ENCODE measurements around the gene ALOX15. TPM values are rescaled to one million over a fixed set of nuclear protein-coding genes. Genes with fewer than 3 reads are reported as not detected.
"Not testable (repeated sequence)": the region's sequence is repeated elsewhere in the genome, so short reads cannot be mapped to it uniquely, and the experiment has no call there.

ALOX15 gene
- total RNA-seq, 1 donor from 2014 or later, result not detected

- TF ChIP-seq CTCF (conservative IDR thresholded peaks at IDR 0.05; ENCODE audit: low read depth, low read length), result no peak
- no peak for DNase-seq (ENCODE audit: low read depth)
- H3K4me3 ChIP-seq (ENCODE audit: low read depth, low read length), result no peak overlapping the region
Observed at GRCh38 chr17:4598776-4599504, 42.5 kb downstream of the ALOX15 start.

DNA sequence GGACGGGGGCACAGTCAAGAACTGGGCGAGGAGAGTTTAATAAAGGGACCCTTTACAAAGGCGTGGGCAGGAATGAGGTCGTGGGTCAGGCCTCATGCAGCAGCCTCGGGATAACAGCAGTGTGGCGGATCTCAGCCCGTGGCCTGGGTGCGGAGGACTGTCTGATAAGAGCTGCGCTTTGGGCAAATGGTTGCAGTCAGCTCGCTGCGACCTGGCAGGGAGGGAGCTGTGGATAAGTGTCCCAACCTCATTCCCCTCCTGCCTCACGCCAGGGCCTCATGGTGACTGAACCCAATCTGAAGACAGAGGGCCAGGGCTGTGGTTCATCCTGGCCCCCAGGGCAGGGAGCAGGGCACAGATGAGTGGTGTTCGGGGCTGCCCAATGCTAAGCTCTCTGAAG is 43.5 kb downstream of the ALOX15 start:
- no peak for TF ChIP-seq CTCF (conservative IDR thresholded peaks at IDR 0.05; ENCODE audit: low read depth, low read length)
- H3K4me3 ChIP-seq (ENCODE audit: low read depth, low read length), result no peak overlapping the region
- no peak for DNase-seq (ENCODE audit: low read depth)

DNA sequence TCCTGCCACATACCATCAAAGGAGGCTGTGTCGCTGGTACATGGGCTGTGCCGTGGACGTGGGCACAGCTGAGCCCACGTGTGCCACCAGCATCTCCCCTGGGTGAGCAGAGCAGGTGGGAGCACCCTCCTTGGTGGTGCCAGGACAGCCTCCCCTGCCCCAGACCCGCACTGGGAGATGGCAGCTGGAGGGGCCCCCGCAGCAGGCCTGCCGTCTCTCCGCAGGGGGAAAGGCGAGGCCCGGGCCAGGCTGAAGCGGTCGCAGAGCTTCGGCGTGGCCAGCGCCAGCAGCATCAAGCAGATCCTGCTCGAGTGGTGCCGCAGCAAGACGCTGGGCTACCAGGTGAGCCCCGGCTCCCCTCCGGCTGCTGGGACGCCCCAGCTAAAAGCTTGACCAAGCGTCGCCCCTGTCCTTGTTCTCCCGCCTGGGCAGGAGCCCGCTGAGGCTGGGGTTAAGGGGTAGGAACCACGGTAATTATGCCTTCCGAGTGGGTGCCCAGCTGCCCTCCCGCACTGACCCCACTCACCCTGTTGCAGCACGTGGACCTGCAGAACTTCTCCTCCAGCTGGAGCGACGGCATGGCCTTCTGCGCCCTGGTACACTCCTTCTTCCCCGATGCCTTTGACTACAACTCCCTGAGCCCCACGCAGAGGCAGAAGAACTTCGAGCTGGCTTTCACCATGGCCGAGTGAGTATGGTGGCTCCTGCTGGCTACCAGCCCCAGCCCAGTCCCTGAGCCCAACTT is 44.7 kb downstream of the ALOX15 start:
- no peak for DNase-seq (ENCODE audit: low read depth)
- H3K4me3 ChIP-seq (ENCODE audit: low read depth, low read length), result no peak overlapping the region
- no peak for TF ChIP-seq CTCF (conservative IDR thresholded peaks at IDR 0.05; ENCODE audit: low read depth, low read length)

GRCh38 chr17:4595685-4596342 is 45.7 kb downstream of the ALOX15 start:
- not testable (repeated sequence) for H3K4me3 ChIP-seq (ENCODE audit: low read depth, low read length); DNase-seq (ENCODE audit: low read depth)

DNA sequence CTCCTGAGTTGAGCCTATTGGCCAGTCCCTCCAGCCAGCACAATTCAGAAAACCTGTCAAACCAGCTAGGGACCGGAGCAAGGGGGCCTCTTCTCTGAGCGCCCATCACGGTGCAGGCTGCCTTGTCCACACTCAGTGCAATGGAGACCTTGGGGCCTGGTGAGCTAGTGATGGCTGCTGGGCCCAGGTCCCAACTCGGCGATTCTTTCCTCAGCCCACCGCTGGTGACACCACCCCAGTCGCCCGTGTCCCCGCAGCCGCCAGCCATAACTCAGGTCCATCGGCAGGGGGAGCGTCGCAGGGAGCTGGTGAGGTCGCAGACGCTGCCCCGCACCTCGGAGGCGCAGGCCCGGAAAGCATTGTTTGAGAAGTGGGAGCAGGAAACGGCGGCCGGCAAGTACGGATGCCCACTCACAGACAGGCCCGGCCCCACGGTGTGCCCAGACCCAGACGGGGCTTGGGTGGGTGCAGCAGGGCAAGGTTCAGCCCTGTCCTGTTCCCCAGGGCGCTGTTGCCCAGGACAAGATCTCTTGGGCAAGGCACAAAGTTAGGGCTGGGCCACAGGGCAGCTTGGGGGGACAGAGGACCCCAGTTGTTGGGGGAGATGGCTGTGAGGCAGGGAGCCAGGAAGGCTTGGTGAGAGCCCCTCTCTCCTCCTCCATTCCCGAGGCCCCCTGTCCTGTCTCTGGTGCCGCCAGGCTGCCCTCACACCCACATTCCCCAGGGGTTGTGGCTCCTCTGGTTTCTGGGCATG is 46.4 kb downstream of the ALOX15 start:
- no peak for TF ChIP-seq CTCF (conservative IDR thresholded peaks at IDR 0.05; ENCODE audit: low read depth, low read length)
- no peak overlapping the region for H3K4me3 ChIP-seq (ENCODE audit: low read depth, low read length)
- DNase-seq (ENCODE audit: low read depth), result no peak

- no peak for TF ChIP-seq CTCF (conservative IDR thresholded peaks at IDR 0.05; ENCODE audit: low read depth, low read length)
- H3K4me3 ChIP-seq (ENCODE audit: low read depth, low read length), result no peak overlapping the region
- DNase-seq (ENCODE audit: low read depth), result no peak
Observed at GRCh38 chr17:4594406-4594805, 47.1 kb downstream of the ALOX15 start.

DNA sequence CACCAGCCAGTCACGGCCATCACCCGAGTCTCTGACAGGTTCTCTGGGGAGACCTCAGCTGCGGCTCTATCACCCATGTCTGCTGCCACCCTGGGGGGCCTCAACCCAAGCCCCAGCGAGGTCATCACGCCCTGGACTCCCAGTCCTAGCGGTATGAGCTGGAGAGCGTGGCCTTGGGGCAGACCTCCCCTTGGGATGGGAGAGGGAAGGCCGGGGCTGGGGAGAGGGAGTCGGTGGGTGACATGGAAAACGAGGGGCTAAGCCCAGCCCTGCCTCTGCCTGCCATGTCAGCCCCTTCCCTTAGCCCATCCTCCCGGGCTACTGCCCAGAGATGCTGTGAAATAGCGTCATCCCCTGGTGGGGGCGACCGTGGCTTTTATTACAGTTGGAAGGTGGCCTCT is 48.5 kb downstream of the ALOX15 start:
- no peak for TF ChIP-seq CTCF (conservative IDR thresholded peaks at IDR 0.05; ENCODE audit: low read depth, low read length)
- DNase-seq (ENCODE audit: low read depth), result no peak
- no peak overlapping the region for H3K4me3 ChIP-seq (ENCODE audit: low read depth, low read length)

All from epithelial cell of proximal tubule (primary cell).